ENCODE measurements around the gene RRP1B.

- no peak for TF ChIP-seq CTCF (IDR thresholded peaks at IDR 0.05)
- no peak for TF ChIP-seq POLR2AphosphoS5 (IDR thresholded peaks at IDR 0.05)
- no peak for TF ChIP-seq POLR2A (IDR thresholded peaks at IDR 0.05)
Measured at GRCh38 chr21:43719748-43720538, 60.6 kb downstream of the RRP1B start.
